Measurements from ENCODE around the gene COLEC11.
A peak's percentile ranks its signal among the peaks of the same experiment; 100 is the strongest.
"Not testable (repeated sequence)": the region's sequence is repeated elsewhere in the genome, so short reads cannot be mapped to it uniquely, and the experiment has no call there.

COLEC11 gene

GRCh38 chr2:3654531-3655225 lies 59.8 kb downstream of the COLEC11 start:
- DNase-seq (ENCODE audit: low spot score) = no peak
- no peak for TF ChIP-seq CTCF (IDR thresholded peaks at IDR 0.05; ENCODE audit: borderline replicate concordance, control extremely low read depth, extremely low read depth, insufficient read depth, missing control alignments)
- in situ Hi-C loops (cut with MboI; ENCODE audit: low sequenced_read_pairs, unreplicated experiment) = no loop called here

GRCh38 chr2:3655871-3656761 lies 61.2 kb downstream of the COLEC11 start:
- TF ChIP-seq CTCF (IDR thresholded peaks at IDR 0.05; ENCODE audit: borderline replicate concordance, control extremely low read depth, extremely low read depth, insufficient read depth, missing control alignments) = no peak
- in situ Hi-C loops (cut with MboI; ENCODE audit: low sequenced_read_pairs, unreplicated experiment) = no loop called here
- DNase-seq (ENCODE audit: low spot score) = no peak

- peak; percentile 24 for TF ChIP-seq CTCF (IDR thresholded peaks at IDR 0.05; ENCODE audit: borderline replicate concordance, control extremely low read depth, extremely low read depth, insufficient read depth, missing control alignments)
- in situ Hi-C loops (cut with MboI; ENCODE audit: low sequenced_read_pairs, unreplicated experiment) = no loop called here
- DNase-seq (ENCODE audit: low spot score) = no peak
Measured at GRCh38 chr2:3656762-3657721, 62.1 kb downstream of the COLEC11 start.

- no peak for TF ChIP-seq CTCF (IDR thresholded peaks at IDR 0.05; ENCODE audit: borderline replicate concordance, control extremely low read depth, extremely low read depth, insufficient read depth, missing control alignments)
- DNase-seq (ENCODE audit: low spot score) = no peak
- in situ Hi-C loops (cut with MboI; ENCODE audit: low sequenced_read_pairs, unreplicated experiment) = no loop called here
Measured at GRCh38 chr2:3657881-3658280, 63.0 kb downstream of the COLEC11 start, which contains the start of gene ALLC. TSS of gene ALLC (plus strand) at chr2:3658200. CDS start at chr2:3671158, 12,958 bp downstream.

- no peak for DNase-seq (ENCODE audit: low spot score)
- in situ Hi-C loops (cut with MboI; ENCODE audit: low sequenced_read_pairs, unreplicated experiment) = no loop called here
- TF ChIP-seq CTCF (IDR thresholded peaks at IDR 0.05; ENCODE audit: borderline replicate concordance, control extremely low read depth, extremely low read depth, insufficient read depth, missing control alignments) = no peak
Measured at GRCh38 chr2:3659447-3660432, 64.8 kb downstream of the COLEC11 start.

- in situ Hi-C loops (cut with MboI; ENCODE audit: low sequenced_read_pairs, unreplicated experiment); DNase-seq (ENCODE audit: low spot score): not testable (repeated sequence)
Measured at GRCh38 chr2:3660640-3661039, 65.7 kb downstream of the COLEC11 start.
